ENCODE measurements around the gene CFB.
"Not testable (repeated sequence)": the region's sequence is repeated elsewhere in the genome, so short reads cannot be mapped to it uniquely, and the experiment has no call there.

The CFB gene

GRCh38 chr6:31945507-31946369 is at the start of gene CFB:
Gene CFB, plus strand, starts transcription at chr6:31946095. Its CDS starts 127 bp downstream, at chr6:31946222.
- no peak for DNase-seq

- no peak for DNase-seq
These were observed 49.4 kb upstream of the CFB start for GRCh38 chr6:31896493-31896855.

GRCh38 chr6:31896856-31897611 is 48.9 kb upstream of the CFB start:
- no peak for DNase-seq

- DNase-seq, result peak; percentile 69
These were observed 48.1 kb upstream of the CFB start, which contains the start of gene EHMT2 for GRCh38 chr6:31897612-31898382. Gene EHMT2, minus strand, starts transcription at chr6:31897698. Its CDS starts 21 bp downstream, at chr6:31897677.

- DNase-seq, result peak; percentile 25
These were observed 47.4 kb upstream of the CFB start for GRCh38 chr6:31898383-31899011.

GRCh38 chr6:31899215-31899614 is 46.7 kb upstream of the CFB start:
- DNase-seq, result no peak

- no peak for DNase-seq
These were observed 45.8 kb upstream of the CFB start for GRCh38 chr6:31899882-31900722.

- no peak for DNase-seq
These were observed 44.9 kb upstream of the CFB start for GRCh38 chr6:31900917-31901414.

GRCh38 chr6:31901415-31901952 is 44.4 kb upstream of the CFB start:
- DNase-seq, result no peak

- DNase-seq, result peak; percentile 86
These were observed 43.8 kb upstream of the CFB start, which contains the start of gene ZBTB12 for GRCh38 chr6:31901953-31902643. Gene ZBTB12, minus strand, starts transcription at chr6:31902086. Its CDS starts 781 bp downstream, at chr6:31901305.

- DNase-seq, result no peak
These were observed 41.9 kb upstream of the CFB start for GRCh38 chr6:31903957-31904356.

- no peak for DNase-seq
These were observed 40.9 kb upstream of the CFB start for GRCh38 chr6:31905041-31905440.

- DNase-seq, result no peak
These were observed 39.8 kb upstream of the CFB start for GRCh38 chr6:31906122-31906521.

- DNase-seq, result not testable (repeated sequence)
These were observed 39.2 kb upstream of the CFB start for GRCh38 chr6:31906727-31907126.

- DNase-seq, result no peak
These were observed 38.6 kb upstream of the CFB start for GRCh38 chr6:31907158-31907813.

GRCh38 chr6:31908255-31908654 is 37.6 kb upstream of the CFB start:
- not testable (repeated sequence) for DNase-seq

GRCh38 chr6:31908791-31909190 is 37.1 kb upstream of the CFB start:
- no peak for DNase-seq

GRCh38 chr6:31909298-31909697 is 36.6 kb upstream of the CFB start:
- not testable (repeated sequence) for DNase-seq

- DNase-seq, result no peak
These were observed 33.9 kb upstream of the CFB start for GRCh38 chr6:31911826-31912585.

All from SHP77 treated with DMSO at 0.1 percent for 48 hours (cell line).